HepG2 (cell line): Measurements from ENCODE around the gene NSUN3. TPM values are rescaled to one million over a fixed set of nuclear protein-coding genes. Genes with fewer than 3 reads are reported as not detected.

Source experiments
- ATAC-seq: fragments of 200-7000 bp; cut with Tn5 transposase; 3 replicates; pipeline ENCODE4 v1.9.1; 2020; ENCODE audit warnings: mild to moderate bottlenecking, moderate library complexity
- BruUV-seq: library from RNA; stranded (reverse); fragments of 400-500 nt; replicated peaks from 2 replicates; lab custom pipeline; 2021; lab: Mats Ljungman, UMichigan
- CTCF ChIA-PET: fragments of 300-600 bp; formaldehyde crosslinking; extraction: SDS; loops from one replicate; lab custom pipeline; 2021; ENCODE audit warnings: low total read pairs, inconsistent platforms, low intra/inter-chr PET ratio; lab: Yijun Ruan, JAX
- POLR2A ChIA-PET: fragments of 350-600 bp; sonication (Branson Sonifier 250); formaldehyde crosslinking; loops from one replicate; lab custom pipeline; 2020; ENCODE audit warnings: antibody characterized with exemption, inconsistent platforms; lab: Yijun Ruan, JAX
- DNase-seq: peaks from one replicate; pipeline ENCODE4 v3.0.0-alpha.2; 2015; ENCODE audit warnings: low spot score
- FAIRE-seq: peaks from 3 replicates; lab custom pipeline; 2011; peaks lifted over from hg19 to GRCh38; lab: Jason Lieb, UNC
- H2AFZ ChIP-seq: one replicate; pipeline ENCODE4 v1.6.1; 2011; ENCODE audit warnings: low read length, inconsistent platforms
- H3K27ac ChIP-seq: fragments of 300-600 bp; 3 replicates; pipeline ENCODE4 v1.8.0; 2011; ENCODE audit warnings: mixed run types, mild to moderate bottlenecking, mixed read lengths, low read length, inconsistent platforms; ENCODE audit not compliant: insufficient read depth; ENCODE audit errors: extremely low read length
- H3K27me3 ChIP-seq, 2 experiments: fragments of 200-600 bp in 1 of 2; 2 replicates in 1 of 2; 3 replicates in 1 of 2; pipeline versions ENCODE4 v1.6.0 to v1.8.0; 2011; ENCODE audit warnings: low read length in 2 of 2, mild to moderate bottlenecking in 2 of 2, moderate library complexity in 2 of 2, inconsistent platforms in 1 of 2; ENCODE audit not compliant: insufficient read depth in 2 of 2, control insufficient read depth in 1 of 2
- H3K36me3 ChIP-seq, 2 experiments: fragments of 200-600 bp in 1 of 2; replicated peaks in 1 of 2; 2 replicates in 1 of 2; 3 replicates in 1 of 2; pipeline versions ENCODE4 v1.5.1 to v1.8.0; 2011; ENCODE audit warnings: low read length in 2 of 2, inconsistent platforms in 1 of 2; ENCODE audit not compliant: insufficient read depth in 2 of 2, control insufficient read depth in 1 of 2
- H3K4me1 ChIP-seq: 2 replicates; pipeline ENCODE4 v1.5.1; 2012; ENCODE audit warnings: low read length, inconsistent platforms; ENCODE audit not compliant: insufficient read depth
- H3K4me2 ChIP-seq: 2 replicates; pipeline ENCODE4 v1.6.0; 2011; ENCODE audit warnings: low read depth, low read length, inconsistent platforms
- H3K4me3 ChIP-seq, 3 experiments: fragments of 200-600 bp in 1 of 3; sonication (generic), shearing (Covaris generic) in 1 of 3; replicated peaks in 1 of 3; 2 replicates each; pipeline ENCODE4 v1.5.1; 2011 to 2016; ENCODE audit warnings: low read length in 3 of 3, inconsistent platforms in 2 of 3, low read depth in 2 of 3, mild to moderate bottlenecking in 2 of 3, control low read depth in 1 of 3, mixed read lengths in 1 of 3; ENCODE audit not compliant: insufficient read depth in 1 of 3
- H3K79me2 ChIP-seq: one replicate; pipeline ENCODE4 v1.6.1; 2011; ENCODE audit warnings: low read length, inconsistent platforms; ENCODE audit not compliant: insufficient read depth
- H3K9ac ChIP-seq: 2 replicates; pipeline ENCODE4 v1.6.0; 2011; ENCODE audit warnings: mild to moderate bottlenecking, low read depth, low read length, inconsistent platforms; ENCODE audit not compliant: insufficient read depth
- H3K9me3 ChIP-seq: 2 replicates; pipeline ENCODE4 v1.5.1; 2012; ENCODE audit warnings: mild to moderate bottlenecking, low read length
- H4K20me1 ChIP-seq: 2 replicates; pipeline ENCODE4 v1.6.0; 2011; ENCODE audit warnings: inconsistent platforms, mild to moderate bottlenecking, low read length, moderate library complexity; ENCODE audit not compliant: insufficient read depth
- GTF2F1 ChIP-seq: fragments of 150-350 bp; IDR thresholded peaks from 2 replicates; pipeline ENCODE4 v1.6.1; 2014; ENCODE audit warnings: low read length
- KDM6A ChIP-seq: IDR thresholded peaks from 2 replicates; pipeline ENCODE4 v1.6.1; 2016; ENCODE audit warnings: low read depth
- NCOA1 ChIP-seq: sonication (generic); formaldehyde crosslinking; IDR thresholded peaks from 2 replicates; pipeline ENCODE4 v1.9.0; 2021; ENCODE audit warnings: missing genetic modification reagents
- RBM39 ChIP-seq: fragments of 200-400 bp; formaldehyde crosslinking; IDR thresholded peaks from one replicate; pipeline ENCODE4 v1.6.1; 2018; ENCODE audit warnings: antibody characterized with exemption, mild to moderate bottlenecking, low read depth, low read length; ENCODE audit not compliant: poor library complexity, severe bottlenecking
- REL ChIP-seq: sonication (generic); formaldehyde crosslinking; conservative IDR thresholded peaks from 2 replicates; pipeline ENCODE4 v1.8.0; 2022; ENCODE audit warnings: mild to moderate bottlenecking, missing genetic modification reagents, moderate library complexity
- SMARCC2 ChIP-seq: fragments of 450-650 bp; IDR thresholded peaks from 2 replicates; pipeline ENCODE4 v1.6.1; 2017; ENCODE audit warnings: antibody characterized with exemption, mild to moderate bottlenecking
- SMC3 ChIP-seq: IDR thresholded peaks from 2 replicates; pipeline ENCODE4 v1.6.1; 2011; ENCODE audit warnings: low read length, improper control_type of control experiment
- TBX3 ChIP-seq: fragments of 450-650 bp; IDR thresholded peaks from 2 replicates; pipeline ENCODE4 v1.6.1; 2017; ENCODE audit warnings: antibody characterized with exemption, mild to moderate bottlenecking, inconsistent platforms, borderline replicate concordance
- ZBTB14 ChIP-seq: sonication (generic); formaldehyde crosslinking; IDR thresholded peaks from 2 replicates; pipeline ENCODE4 v1.4.0; 2020; ENCODE audit warnings: missing genetic modification reagents
- ZBTB3 ChIP-seq: sonication (generic); formaldehyde crosslinking; IDR thresholded peaks from 2 replicates; pipeline ENCODE4 v1.4.0; 2020; ENCODE audit warnings: low read depth, mild to moderate bottlenecking, moderate library complexity, missing genetic modification reagents, borderline replicate concordance
- ZNF292 ChIP-seq: sonication (generic); formaldehyde crosslinking; IDR thresholded peaks from 2 replicates; pipeline ENCODE4 v1.8.1; 2022; ENCODE audit warnings: mild to moderate bottlenecking, low read depth, missing genetic modification reagents, borderline replicate concordance
- ZNF432 ChIP-seq: sonication (generic); formaldehyde crosslinking; IDR thresholded peaks from 2 replicates; pipeline ENCODE4 v1.5.0; 2020; ENCODE audit warnings: missing genetic modification reagents, mild to moderate bottlenecking, borderline replicate concordance
- ZNF550 ChIP-seq: sonication (generic); formaldehyde crosslinking; IDR thresholded peaks from 2 replicates; pipeline ENCODE4 v1.4.0; 2020; ENCODE audit warnings: mild to moderate bottlenecking, missing genetic modification reagents, borderline replicate concordance
- WGBS: methylation state at CpG from one replicate; pipeline ENCODE4 v1.1.6; 2017; ENCODE audit warnings: low lambda C conversion rate; 5-methylcytosine and 5-hydroxymethylcytosine counted together
- in situ Hi-C: cut with HindIII; loops from 2 replicates; pipeline ENCODE4 v1.10.0; 2017; ENCODE audit warnings: low pct_unique_long_range_greater_than_20kb; ENCODE audit not compliant: extremely low pct_ligation_motif_present
- intact Hi-C: fragments of 100-400 bp; cut with micrococcal nuclease; formaldehyde crosslinking; loops from one replicate; pipeline ENCODE4 v1.10.0; 2022; ENCODE audit not compliant: unreplicated experiment
- polyA plus RNA-seq, 8 experiments: library from polyadenylated mRNA; depleted of rRNA in 3 of 8; stranded (reverse) in 7 of 8; unstranded in 1 of 8; fragments of >200 nt; fragmentation: Illumina TruSeq in 4 of 8; extraction: Trizol in 4 of 8; gene quantifications; 2 replicates each; pipeline versions ENCODE4 v1.2.1 to v1.2.3, GENCODE V29; 2011 to 2016; ENCODE audit warnings: low read depth in 4 of 8, missing spikeins in 1 of 8, mixed read lengths in 1 of 8; ENCODE audit not compliant: insufficient read depth in 1 of 8
- total RNA-seq, 5 experiments: library from RNA; depleted of rRNA; stranded (reverse); fragments of >200 nt; fragmentation: Illumina TruSeq; extraction: Trizol; gene quantifications; 2 replicates each; pipeline ENCODE4 v1.2.3, GENCODE V29; 2016; ENCODE audit warnings: low read depth in 1 of 5
- TF ChIP-seq, protein P1 (sequence below): sonication (generic); formaldehyde crosslinking; conservative IDR thresholded peaks from 2 replicates; pipeline ENCODE4 v1.4.0; 2020; ENCODE audit warnings: missing genetic modification reagents
- TF ChIP-seq, protein P2 (sequence below): sonication (generic); formaldehyde crosslinking; IDR thresholded peaks from 2 replicates; pipeline ENCODE4 v1.4.0; 2020; ENCODE audit warnings: mild to moderate bottlenecking, missing genetic modification reagents
- TF ChIP-seq, protein P3 (sequence below): IDR thresholded peaks from 2 replicates; pipeline ENCODE4 v1.6.1; 2016; ENCODE audit warnings: missing compliant biosample characterization, missing genetic modification reagents, borderline replicate concordance
- TF ChIP-seq, protein P4 (sequence below): sonication (generic); formaldehyde crosslinking; conservative IDR thresholded peaks from 2 replicates; pipeline ENCODE4 v1.4.0; 2020; ENCODE audit warnings: missing genetic modification reagents

Gene NSUN3
- total and polyA plus RNA-seq, 2 of the 13 experiments (the other 11 are each of a cell fraction or from before 2014, with no cell fraction given): 3.2 to 10.6 TPM

DNA sequence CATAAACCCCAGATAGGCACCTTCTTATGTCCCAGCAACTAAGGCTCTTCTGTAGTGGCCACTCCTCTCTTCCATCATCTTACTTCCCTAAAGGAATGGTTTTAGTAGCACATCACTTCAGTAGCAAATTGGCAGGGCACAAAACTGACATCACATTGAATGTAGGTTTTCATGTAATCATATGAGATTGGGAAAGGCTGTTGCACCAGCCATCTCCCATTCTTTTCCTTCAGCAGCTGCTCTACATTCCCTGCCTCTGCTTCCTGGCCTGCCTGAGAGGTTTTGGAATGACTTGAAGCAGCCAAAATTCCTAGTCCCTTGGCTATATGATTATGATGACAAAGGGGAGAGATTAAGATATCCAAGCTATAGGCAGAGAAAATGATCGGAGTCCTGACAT, 36.5 kb downstream of the NSUN3 start:
- H3K79me2 ChIP-seq: no peaks in the 10 kb centered on the region
- TF ChIP-seq, protein P1, sequence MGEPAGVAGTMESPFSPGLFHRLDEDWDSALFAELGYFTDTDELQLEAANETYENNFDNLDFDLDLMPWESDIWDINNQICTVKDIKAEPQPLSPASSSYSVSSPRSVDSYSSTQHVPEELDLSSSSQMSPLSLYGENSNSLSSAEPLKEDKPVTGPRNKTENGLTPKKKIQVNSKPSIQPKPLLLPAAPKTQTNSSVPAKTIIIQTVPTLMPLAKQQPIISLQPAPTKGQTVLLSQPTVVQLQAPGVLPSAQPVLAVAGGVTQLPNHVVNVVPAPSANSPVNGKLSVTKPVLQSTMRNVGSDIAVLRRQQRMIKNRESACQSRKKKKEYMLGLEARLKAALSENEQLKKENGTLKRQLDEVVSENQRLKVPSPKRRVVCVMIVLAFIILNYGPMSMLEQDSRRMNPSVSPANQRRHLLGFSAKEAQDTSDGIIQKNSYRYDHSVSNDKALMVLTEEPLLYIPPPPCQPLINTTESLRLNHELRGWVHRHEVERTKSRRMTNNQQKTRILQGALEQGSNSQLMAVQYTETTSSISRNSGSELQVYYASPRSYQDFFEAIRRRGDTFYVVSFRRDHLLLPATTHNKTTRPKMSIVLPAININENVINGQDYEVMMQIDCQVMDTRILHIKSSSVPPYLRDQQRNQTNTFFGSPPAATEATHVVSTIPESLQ (CRISPR knock-in tag): no peak
- TF ChIP-seq KDM6A (CRISPR knock-in tag) (no peak), ZBTB3 (CRISPR knock-in tag) (no peak), TBX3 (no peak), ZNF432 (CRISPR knock-in tag) (no peak), ZNF292 (CRISPR knock-in tag) (no peak), GTF2F1 (no peak), ZNF550 (CRISPR knock-in tag) (no peak), RBM39 (no peak), NCOA1 (no peak), SMARCC2 (no peak), SMC3 (no peak), ZBTB14 (CRISPR knock-in tag) (no peak), REL (CRISPR knock-in tag) (no peak)
- TF ChIP-seq, protein P2, sequence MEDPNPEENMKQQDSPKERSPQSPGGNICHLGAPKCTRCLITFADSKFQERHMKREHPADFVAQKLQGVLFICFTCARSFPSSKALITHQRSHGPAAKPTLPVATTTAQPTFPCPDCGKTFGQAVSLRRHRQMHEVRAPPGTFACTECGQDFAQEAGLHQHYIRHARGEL (CRISPR knock-in tag): no peak
- TF ChIP-seq, protein P3, sequence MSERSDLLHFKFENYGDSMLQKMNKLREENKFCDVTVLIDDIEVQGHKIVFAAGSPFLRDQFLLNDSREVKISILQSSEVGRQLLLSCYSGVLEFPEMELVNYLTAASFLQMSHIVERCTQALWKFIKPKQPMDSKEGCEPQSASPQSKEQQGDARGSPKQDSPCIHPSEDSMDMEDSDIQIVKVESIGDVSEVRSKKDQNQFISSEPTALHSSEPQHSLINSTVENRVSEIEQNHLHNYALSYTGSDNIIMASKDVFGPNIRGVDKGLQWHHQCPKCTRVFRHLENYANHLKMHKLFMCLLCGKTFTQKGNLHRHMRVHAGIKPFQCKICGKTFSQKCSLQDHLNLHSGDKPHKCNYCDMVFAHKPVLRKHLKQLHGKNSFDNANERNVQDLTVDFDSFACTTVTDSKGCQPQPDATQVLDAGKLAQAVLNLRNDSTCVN (CRISPR knock-in tag): no peak
- TF ChIP-seq, protein P4, sequence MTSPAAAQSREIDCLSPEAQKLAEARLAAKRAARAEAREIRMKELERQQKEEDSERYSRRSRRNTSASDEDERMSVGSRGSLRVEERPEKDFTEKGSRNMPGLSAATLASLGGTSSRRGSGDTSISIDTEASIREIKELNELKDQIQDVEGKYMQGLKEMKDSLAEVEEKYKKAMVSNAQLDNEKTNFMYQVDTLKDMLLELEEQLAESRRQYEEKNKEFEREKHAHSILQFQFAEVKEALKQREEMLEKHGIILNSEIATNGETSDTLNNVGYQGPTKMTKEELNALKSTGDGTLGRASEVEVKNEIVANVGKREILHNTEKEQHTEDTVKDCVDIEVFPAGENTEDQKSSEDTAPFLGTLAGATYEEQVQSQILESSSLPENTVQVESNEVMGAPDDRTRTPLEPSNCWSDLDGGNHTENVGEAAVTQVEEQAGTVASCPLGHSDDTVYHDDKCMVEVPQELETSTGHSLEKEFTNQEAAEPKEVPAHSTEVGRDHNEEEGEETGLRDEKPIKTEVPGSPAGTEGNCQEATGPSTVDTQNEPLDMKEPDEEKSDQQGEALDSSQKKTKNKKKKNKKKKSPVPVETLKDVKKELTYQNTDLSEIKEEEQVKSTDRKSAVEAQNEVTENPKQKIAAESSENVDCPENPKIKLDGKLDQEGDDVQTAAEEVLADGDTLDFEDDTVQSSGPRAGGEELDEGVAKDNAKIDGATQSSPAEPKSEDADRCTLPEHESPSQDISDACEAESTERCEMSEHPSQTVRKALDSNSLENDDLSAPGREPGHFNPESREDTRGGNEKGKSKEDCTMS (CRISPR knock-in tag): no peak
- no peak overlapping the region for H3K9ac ChIP-seq
- no peaks in the 10 kb centered on the region for H3K9me3 ChIP-seq
- no peaks in the 10 kb centered on the region for H3K4me1 ChIP-seq
- FAIRE-seq: no peak
- in situ Hi-C loops (no loop called here), intact Hi-C loops (no loop called here)
- BruUV-seq: no TSS peak
- H3K4me2 ChIP-seq: no peak overlapping the region
- no peak for ATAC-seq
- 100% methylated on average over 1 of the region's 1 CpG for WGBS
- no peak overlapping the region for H3K27ac ChIP-seq
- ChIA-PET POLR2A (no interaction called here), CTCF (no interaction called here)
- no peak for DNase-seq
- no peak overlapping the region for H2AFZ ChIP-seq
- no peak overlapping the region for H3K4me3 ChIP-seq
- no peaks in the 10 kb centered on the region for H4K20me1 ChIP-seq
- H3K36me3 ChIP-seq: peaks cover 0 to 14% of the 10 kb centered on the region in 2 experiments; a peak in 3 of 5 replicates
- H3K27me3 ChIP-seq: no peaks in the 10 kb centered on the region
